IPS-NIHi7 (cell line): Measurements from ENCODE around the gene ELANE.
"Not testable (repeated sequence)": the region's sequence is repeated elsewhere in the genome, so short reads cannot be mapped to it uniquely, and the experiment has no call there.

Experiments used
- DNase-seq: peaks from one replicate; pipeline ENCODE4 v3.0.0; 2012; ENCODE audit warnings: mixed read lengths; ENCODE audit errors: extremely low spot score

Gene ELANE

DNA sequence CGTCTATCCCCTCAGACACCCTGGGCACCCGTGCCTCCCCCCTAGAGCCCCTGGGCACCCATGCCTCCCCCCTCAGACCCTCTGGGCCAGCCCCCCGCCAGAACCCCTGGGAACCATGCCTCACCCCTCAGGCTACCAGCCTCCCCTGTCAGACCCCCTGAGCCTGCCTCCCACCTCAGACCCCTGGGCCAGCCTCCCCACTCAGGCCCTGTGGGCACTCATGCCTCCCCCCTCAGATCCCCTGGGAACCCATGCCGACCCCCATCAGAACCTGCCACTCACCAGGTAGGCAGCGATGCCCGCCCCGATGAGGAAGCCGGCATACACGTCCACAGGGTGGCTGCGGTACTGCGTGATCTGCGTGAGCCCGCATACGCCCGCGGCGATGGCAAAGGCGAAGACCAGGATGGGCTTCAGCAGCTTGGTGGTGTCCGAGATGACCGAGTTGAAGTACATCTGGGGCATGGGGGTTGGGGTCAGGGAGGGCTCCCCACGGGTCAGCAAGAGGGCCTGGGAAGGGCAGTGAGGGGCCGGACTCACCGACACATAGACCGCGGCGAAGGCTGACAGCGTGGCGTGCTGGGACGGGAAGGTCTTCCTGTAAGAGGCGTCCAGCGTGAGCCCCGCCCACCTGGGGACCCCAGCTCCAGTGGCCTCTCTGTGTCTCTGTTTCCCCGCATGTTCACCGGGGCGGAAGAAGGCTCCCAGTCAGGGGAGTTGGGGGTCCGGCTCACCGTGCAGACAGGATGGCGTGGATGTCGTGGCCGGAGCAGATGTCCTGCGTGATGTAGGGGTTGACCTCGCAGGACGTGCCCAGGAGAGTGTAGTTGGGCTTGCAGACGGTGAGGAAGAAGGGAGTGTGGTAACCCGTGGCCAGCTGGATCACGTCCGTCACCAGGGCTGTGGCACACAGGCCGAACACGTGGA is 37.7 kb upstream of the ELANE start:
- DNase-seq: no peak

DNA sequence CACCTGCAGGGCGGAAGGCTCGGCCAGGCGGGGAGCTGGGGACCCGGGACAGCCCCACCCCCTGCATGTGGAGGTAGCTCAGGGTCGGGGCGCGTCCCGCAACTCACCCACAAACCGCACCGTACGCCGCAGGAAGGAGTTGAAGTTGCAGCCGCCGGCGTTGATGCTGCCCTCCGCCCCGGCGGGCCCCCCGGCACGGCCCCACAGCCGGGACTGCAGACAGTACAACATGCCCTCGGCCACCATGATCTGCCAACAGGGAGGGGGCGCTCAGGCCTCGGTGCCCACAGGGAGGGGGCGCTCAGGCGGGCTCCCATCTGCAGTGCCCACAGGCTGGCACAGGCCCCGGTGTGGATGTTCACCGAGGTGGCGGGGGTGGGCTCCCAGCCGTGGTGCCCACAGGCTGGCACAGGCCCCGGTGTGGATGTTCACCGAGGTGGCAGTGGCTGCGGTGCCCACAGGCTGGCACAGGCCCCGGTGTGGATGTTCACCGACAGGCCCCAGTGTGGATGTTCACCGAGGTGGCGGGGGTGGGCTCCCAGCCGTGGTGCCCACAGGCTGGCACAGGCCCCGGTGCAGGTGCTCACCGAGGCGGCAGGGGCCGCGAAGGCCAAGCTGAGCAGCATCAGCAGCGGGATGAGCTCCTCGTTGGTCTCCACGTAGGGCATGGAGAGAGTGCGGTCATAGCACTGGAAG is 36.9 kb upstream of the ELANE start:
- no peak for DNase-seq

DNA sequence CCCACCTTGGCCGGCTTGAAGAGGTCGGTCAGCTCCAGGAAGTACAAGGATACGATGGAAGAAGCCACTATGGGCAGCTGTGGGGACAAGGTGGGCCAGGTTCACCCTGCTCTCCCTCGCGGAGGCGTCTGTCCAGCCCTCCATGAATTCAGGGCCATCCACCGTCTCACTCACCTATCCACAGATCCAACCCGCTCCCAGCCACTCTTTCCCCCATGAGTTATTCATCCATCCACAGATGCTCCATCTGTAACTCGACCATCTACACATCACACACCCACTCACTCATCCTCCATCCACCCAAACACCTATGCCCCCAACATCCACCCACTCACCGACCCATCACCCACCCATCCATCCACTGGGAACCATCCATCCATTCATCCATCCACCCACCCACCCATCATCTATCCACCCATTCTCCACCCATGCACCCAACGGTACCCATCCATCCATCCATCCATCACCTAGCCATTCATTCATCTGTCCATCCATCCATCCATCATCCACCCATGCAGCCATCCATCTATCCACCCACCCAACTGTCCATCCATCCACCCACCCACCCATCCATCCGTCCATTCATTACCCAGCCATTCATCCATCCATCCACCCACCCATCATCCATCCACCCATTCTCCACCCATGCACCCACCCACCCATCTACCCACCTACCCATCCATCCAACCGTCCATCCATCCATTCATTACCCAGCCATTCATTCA is 36.2 kb upstream of the ELANE start:
- DNase-seq: no peak

DNA sequence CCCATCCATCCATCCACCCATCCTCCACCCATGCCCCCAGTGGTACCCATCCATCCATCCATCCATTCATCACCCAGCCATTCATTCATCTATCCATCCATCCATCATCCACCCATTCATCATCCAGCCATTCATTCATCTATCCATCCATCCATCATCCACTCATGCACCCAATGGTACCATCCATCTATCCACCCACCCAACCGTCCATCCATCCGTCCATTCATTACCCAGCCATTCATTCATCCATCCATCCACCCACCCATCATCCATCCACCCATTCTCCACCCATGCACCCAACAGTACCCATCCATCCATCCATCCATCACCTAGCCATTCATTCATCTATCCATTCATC is 35.6 kb upstream of the ELANE start:
- no peak for DNase-seq

DNA sequence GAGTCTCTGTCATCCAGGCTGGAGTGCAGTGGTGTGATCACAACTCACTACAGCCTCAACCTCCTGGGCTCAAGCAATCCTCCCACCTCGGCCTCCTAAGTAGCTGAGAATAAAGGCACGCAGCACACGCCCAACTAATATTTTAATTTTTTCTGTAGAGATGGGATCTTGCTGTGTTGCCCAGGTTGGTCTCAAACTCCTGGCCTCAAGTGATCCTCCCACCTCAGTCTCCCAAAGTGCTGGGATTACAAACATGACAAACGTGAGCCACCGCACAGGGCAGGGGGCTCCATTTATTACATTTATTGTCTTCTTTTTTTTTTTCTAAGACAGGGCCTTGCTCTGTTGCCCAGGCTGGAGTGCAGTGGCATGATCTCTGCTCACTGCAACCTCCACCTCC is 31.9 kb upstream of the ELANE start:
- DNase-seq: not testable (repeated sequence)

DNA sequence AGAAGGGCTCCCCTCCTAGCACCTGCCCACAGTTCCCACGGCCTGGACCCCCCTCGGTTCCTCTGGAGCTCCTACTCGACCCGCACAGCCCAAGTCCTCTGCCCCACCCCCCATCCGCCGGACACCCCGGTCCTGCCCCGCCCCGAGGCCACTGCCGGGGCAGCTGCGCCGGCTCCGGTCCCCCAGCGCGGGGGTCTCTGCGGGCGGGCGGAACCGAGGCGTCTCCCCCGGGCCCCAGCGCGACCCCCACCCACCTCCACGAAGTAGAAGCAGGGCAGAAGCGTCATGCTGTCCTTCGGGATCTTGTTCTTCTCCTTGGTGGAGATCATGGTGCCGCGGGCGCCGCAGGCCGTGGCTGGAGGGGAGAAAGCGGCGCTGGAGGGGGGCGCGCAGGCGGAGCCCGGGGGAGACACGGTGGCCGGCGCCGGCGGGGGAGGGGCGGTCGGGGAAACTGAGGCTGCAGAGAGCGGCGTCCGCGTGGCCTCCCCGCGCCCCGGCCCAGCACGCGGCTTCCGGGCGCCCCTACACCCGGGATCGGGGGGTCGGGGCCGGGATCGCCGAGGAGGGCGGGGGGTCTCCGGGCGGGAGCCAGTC is 30.8 kb upstream of the ELANE start:
- DNase-seq: no peak

DNA sequence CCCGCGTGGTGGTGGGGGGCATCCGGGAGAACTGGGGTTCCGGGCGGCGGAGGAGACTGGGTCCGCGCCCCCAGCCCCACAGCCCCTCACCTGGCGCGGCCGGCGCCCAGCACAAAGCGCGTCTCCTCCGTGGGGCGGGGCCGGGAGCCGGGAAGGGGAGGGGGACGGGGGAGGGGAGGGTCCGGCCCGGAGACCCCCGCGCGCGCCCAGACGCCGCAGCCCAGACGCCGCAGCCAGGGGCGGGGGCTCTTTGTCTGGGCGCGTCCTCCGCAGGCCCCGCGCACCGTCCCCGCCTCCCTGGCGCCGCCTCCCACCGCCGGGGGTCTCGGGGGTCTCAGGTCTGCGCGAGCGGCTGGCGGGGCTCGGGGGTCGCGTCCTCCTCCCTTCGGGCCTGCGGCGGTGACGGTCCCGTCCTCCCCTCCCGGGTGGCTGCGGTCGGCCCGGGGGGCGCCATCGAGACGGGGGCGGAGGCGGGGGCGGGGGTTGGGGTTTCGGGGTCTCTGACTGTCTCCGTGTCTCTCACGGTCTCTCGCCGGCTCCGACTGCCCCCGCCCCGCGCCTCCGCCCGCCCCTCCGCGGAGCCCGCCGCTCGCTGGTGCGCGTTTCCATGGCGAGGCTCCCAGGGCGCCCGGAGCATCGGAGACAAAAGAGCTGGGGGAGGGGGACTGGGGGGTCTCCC is 30.1 kb upstream of the ELANE start, which contains the start of gene PLPPR3:
Gene PLPPR3, minus strand, starts transcription at position 131 of the 679 bp plus-strand sequence. CDS start 396 bp downstream, outside the sequence.
- DNase-seq: peak; percentile 80

DNA sequence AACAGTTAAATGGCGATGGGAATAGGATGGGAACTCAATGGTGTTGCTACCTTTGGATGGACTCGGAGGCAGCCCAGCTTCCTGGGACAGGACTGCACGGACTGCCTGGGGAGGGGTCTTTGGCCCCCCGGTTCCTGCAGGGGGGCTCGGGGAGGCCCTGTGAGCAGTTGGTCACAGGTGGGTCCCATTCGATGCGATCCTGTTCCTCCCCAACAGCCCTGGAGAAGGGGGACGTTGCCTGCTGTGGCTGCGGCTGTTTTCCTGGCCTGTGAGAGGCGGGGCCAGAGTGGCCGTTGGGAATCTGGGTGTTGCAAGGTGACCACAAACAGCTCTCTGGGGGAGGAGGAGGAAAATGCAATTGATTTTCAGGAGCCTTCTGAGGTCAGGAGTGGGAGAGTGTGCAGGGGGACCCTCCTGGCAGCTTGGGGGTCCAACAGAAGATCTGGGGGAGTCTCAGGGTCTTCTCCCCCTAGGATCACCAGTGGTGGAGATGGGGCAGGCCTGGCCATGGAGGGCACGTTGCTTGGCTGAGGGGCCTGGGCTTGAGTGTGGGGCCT is 28.5 kb upstream of the ELANE start:
- no peak for DNase-seq

DNA sequence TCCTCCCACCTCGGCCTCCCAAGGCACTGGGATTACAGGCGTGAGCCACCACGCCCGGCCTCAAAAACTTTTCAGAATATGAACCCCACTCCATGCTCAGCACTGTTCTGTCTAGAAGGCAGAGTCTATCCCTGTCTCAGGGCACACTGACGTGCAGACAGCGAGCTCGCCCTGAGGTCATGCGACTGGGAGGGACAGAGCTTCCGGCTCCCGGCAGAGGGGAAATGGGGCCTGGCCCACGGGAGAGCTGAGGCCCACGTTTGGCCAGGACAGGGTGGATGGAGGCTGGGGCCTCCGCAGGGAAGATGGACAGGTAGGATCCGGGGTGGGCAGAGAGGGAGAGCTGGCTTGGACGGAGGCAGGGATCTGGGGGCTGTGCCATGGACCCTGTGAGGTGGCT is 27.2 kb upstream of the ELANE start:
- DNase-seq: no peak

DNA sequence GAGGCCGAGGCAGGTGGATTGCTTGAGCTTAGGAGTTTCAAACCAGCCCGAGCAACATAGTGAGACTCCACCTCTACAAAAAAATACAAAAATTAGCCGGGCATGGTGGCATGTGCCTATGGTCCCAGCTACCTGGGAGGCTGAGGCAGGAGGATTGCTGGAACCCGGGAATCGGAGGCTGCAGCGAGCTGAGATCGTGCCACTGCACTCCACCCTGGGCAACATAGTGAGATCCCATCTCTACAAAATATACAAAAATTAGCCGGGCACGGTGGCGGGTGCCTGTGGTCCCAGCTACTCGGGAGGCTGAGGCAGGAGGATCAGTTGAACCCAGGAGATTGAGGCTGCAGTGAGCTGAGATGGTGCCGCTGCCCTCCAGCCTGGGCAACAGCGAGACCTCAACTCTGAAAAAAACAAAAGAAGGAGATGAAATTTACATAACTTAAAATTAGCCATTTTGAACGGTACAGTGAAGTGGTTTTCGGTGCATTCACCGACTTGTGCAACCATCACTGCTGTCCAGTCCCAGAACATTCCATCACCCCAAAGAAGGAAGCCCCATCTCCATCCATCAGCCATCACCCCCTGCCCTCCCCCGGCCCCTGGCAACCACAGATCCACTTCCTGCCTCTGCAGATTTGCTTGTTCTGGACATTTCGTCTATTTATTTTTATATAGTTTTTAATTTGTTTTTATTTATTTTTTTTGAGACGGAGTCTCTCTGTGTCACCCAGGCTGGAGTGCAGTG is 26.0 kb upstream of the ELANE start:
- no peak for DNase-seq

DNA sequence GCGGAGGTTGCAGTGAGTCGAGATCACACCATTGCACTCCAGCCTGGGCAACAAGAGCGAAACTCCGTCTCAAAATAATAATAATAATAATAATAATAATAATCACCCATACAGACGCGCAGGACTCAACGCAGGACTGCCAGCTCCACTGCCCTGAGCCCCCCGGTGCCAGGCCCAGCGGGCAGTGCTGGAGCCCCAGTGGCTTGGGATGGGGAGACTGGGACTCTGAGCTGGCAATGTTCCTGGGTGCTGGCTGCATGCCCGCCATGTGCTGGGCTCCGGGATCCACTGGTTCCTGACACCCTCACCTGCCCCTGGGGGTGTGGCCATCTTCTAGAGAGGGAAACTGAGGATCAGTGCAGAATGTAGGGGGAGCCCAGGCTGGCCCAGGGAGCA is 24.8 kb upstream of the ELANE start:
- no peak for DNase-seq

DNA sequence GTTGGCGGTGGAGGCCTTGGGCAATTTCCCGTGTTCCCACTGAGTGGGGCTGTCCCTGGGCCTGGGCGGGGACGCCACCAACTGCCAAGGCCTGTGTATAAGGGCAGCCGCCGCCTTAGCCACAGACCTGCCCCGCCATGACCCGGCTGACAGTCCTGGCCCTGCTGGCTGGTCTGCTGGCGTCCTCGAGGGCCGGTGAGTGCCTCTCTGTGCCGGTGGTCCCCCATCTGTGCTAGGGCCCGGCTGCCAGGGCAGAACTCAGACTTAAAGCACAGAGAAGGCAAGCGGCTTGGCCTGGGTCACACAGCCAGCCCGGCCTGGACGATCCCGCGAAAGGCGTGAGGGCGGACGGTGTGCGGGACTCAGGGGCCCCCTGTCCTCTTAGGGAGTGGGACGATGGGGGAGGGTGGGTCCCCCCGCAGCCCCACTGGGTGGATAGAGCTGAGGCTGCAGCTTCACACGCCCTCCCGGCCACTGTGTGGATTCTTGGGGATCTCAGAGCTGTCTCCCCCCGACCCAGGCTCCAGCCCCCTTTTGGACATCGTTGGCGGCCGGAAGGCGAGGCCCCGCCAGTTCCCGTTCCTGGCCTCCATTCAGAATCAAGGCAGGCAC is 24.3 kb upstream of the ELANE start, which contains the start of gene AZU1:
Gene AZU1, plus strand, starts transcription at position 128 of the 612 bp plus-strand sequence. Its CDS starts 10 bp downstream, at position 138.
- DNase-seq: no peak

DNA sequence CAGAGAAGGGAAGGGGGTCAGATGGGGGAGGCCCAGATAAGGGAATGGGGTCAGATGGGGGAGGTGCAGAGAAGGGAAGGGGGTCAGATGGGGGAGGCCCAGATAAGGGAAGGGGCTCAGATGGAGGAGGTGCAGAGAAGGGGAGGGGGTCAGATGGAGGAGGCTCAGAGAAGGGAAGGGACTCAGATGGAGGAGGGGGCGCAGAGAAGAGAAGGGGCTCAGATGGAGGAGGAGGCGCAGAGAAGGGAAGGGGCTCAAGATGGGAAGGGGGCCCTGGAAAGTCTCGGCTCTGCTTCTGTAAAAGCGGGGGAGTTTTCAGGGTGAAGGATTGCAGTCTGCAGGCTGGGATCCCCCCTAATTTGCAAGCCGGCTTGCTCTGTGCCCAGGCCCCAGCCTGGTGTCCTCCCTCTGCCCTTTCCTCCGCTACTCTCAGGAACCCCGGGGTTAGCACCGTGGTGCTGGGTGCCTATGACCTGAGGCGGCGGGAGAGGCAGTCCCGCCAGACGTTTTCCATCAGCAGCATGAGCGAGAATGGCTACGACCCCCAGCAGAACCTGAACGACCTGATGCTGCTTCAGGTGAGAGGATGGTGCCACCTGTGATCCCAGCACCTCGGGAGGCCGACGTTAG is 22.9 kb upstream of the ELANE start:
- DNase-seq: no peak

DNA sequence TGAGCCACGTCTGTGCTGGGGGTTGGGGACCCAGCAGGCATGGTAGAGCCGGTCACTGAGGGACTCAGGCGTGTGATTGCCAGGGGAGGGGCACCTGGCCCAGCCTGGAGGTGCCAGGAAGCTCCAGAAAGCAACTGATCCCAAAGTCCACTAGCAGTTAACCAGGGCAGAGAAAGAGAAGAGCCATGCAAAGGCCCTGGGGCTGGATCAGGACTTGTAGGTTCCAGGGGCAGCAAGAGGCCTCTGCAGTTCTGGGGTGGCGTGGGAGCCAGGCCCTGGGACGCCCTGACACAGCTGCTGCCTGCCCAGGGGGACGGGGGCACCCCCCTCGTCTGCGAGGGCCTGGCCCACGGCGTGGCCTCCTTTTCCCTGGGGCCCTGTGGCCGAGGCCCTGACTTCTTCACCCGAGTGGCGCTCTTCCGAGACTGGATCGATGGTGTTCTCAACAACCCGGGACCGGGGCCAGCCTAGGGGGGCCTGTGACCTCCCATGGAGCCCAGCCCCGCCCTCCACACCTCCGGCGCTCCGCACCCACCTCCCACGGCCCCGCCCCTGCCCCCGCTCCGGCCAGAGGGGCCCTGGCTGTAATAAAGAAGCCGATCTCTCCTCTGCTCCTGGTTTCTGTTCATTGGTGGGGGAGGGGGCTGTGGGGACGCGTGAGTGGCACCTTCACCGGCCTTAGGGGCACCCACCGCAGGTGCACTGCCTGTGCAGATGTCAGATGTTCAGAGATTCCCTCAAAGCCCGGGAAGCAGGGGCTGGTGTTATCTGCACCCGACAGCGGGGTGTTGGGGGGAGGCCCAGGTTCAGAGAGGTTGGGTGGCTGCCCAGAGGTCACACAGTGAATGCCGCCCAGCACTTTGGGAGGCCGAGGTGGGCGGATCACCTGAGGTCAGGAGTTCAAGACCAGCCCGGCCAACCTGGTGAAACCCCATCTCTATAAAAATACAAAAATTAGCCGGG is 20.4 kb upstream of the ELANE start:
- DNase-seq: no peak

DNA sequence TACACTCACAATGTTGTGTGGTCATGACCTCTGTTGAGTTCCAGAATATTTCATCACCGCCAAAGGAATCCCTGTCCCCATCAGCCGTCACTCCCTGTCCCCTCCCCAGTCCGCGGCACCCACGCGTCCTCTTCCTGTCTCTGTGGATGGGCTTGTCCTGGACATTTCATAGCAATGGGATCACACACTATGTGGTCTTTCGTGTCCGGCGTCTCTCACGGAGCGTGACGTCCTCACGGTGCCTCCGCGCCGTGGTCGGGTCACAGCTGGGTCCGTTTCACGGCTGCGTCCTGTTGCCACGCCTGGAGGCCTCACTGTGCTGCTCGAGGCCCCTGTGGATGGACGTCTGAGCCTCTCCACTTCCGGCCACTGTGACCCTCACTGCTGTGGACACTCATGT is 17.9 kb upstream of the ELANE start:
- no peak for DNase-seq

DNA sequence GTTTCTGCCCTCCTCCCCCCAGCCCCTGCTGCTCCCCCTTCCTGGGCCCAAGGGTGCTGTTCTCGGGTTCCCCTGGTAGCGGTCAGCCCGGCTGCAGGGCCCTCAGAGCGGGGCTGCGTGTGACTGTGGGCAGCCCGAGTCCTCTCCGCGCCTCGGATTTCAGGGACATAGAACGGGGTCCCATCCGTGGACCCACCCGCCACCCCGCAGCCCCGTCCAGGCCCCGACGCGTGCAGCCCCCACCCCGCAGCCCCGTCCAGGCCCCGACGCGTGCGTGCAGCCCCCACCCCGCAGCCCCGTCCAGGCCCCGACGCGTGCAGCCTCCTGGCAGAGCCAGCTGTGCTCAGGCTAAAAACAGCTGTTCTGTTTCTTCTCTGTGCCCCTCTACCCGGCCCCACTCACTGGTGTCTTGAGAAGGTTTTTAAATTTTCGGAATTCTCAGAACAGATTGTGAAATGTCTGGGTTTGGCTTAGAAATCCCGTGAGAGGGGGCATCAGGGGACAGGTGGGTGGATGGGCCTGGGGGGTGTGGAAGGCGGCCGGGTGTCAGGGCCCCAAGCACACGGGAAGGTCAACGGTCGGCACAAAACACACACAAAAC is 16.8 kb upstream of the ELANE start:
- no peak for DNase-seq

DNA sequence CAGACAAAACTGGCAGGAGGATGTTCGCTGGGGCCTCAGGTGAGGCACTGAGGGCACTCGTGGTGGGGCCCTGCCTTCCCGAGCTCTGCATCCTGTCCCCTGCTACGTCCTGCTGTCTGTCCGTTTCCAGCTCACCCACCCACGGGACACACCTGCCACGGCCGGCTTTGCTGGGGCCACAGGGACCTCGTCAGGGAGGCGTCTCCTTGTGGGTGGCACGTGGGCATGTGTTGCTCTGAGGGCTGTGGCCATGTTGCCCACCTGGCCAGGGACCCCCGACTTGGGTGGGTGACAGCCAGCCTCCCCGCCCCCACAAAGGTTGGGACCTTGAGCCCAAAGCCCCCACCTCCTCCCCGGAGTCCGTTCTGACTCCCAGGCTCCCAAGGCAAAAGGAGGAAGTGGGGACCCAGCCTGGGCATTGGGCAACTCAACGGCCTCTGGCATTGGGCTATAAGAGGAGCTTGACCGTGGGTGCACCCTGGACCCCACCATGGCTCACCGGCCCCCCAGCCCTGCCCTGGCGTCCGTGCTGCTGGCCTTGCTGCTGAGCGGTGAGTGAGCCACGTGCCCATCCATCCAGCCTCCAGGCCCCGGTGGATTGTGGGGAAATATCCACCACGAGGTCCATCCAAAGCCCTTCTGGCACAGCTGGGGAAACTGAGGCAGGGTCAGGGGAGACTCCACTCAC is 11.4 kb upstream of the ELANE start, which contains the start of gene PRTN3:
Gene PRTN3, plus strand, starts transcription at position 481 of the 688 bp plus-strand sequence. Its CDS starts 10 bp downstream, at position 491.
- no peak for DNase-seq
